Esophagus muscularis mucosa (tissue), 3 donors: ENCODE results near the gene KIF18B.

Source experiments
- CTCF ChIP-seq, 3 experiments: fragments of 200-600 bp in 2 of 3; fragments of 450-650 bp in 1 of 3; sonication (generic) in 2 of 3; IDR thresholded peaks; one replicate each; pipeline ENCODE4 v1.5.1; 2017 to 2019; ENCODE audit warnings: antibody characterized with exemption in 3 of 3, mild to moderate bottlenecking in 2 of 3, moderate library complexity in 1 of 3
- POLR2A ChIP-seq: fragments of 450-650 bp; IDR thresholded peaks from one replicate; pipeline ENCODE4 v1.6.1; 2017; ENCODE audit warnings: antibody characterized with exemption, moderate library complexity, mild to moderate bottlenecking, low read depth
- POLR2AphosphoS5 ChIP-seq, 2 donors: sonication (generic); formaldehyde crosslinking; IDR thresholded peaks; one replicate each; pipeline ENCODE4 v1.6.1; 2017; ENCODE audit warnings: antibody characterized with exemption in 2 of 2

- no peak for TF ChIP-seq POLR2A
- TF ChIP-seq POLR2AphosphoS5 (IDR thresholded peaks at IDR 0.05): no peak
- no peak for TF ChIP-seq CTCF (IDR thresholded peaks at IDR 0.05)
Observed at GRCh38 chr17:44940768-44941167, 6.8 kb downstream of the KIF18B start.
